Nephron (organoid): ENCODE measurements around the gene DHRS1.

Source experiments
- H3K27ac Mint-ChIP-seq, 3 experiments: 2 replicates each; pipeline ENCODE4 v1.8.0; 2020; ENCODE audit warnings: mixed read lengths in 3 of 3, mild to moderate bottlenecking in 2 of 3, moderate library complexity in 1 of 3
- H3K27me3 Mint-ChIP-seq: 2 replicates; pipeline ENCODE4 v1.8.0; 2021; ENCODE audit warnings: low read depth, mild to moderate bottlenecking, moderate library complexity, mixed read lengths
- H3K36me3 Mint-ChIP-seq: 2 replicates; pipeline ENCODE4 v1.8.0; 2020; ENCODE audit warnings: low read depth, mixed read lengths
- H3K4me1 Mint-ChIP-seq: 2 replicates; pipeline ENCODE4 v1.8.0; 2020; ENCODE audit warnings: mixed read lengths
- H3K4me3 Mint-ChIP-seq, 3 experiments: 2 replicates each; pipeline ENCODE4 v1.8.0; 2020; ENCODE audit warnings: mild to moderate bottlenecking in 3 of 3, mixed read lengths in 3 of 3, moderate library complexity in 2 of 3
- H3K9me3 Mint-ChIP-seq: 2 replicates; pipeline ENCODE4 v1.8.0; 2020; ENCODE audit warnings: mixed read lengths
- CTCF ChIP-seq, 3 experiments: fragments of 200-600 bp; sonication (generic); IDR thresholded peaks; one replicate each; pipeline ENCODE4 v1.5.0; 2021; ENCODE audit warnings: antibody characterized with exemption in 3 of 3; ENCODE audit not compliant: unreplicated experiment in 3 of 3

DHRS1 gene

GRCh38 chr14:24324024-24324423, 24.4 kb upstream of the DHRS1 start:
- Mint-ChIP-seq H3K4me1 (no peaks in the 10 kb centered on the region), H3K4me3 (no peak overlapping the region), H3K27me3 (peaks cover 8% of the 10 kb centered on the region), H3K9me3 (no peaks in the 10 kb centered on the region), H3K36me3 (no peaks in the 10 kb centered on the region), H3K27ac (no peak overlapping the region)
- TF ChIP-seq CTCF (IDR thresholded peaks at IDR 0.05; ENCODE audit: unreplicated experiment in 3 of 3): no peak

DNA sequence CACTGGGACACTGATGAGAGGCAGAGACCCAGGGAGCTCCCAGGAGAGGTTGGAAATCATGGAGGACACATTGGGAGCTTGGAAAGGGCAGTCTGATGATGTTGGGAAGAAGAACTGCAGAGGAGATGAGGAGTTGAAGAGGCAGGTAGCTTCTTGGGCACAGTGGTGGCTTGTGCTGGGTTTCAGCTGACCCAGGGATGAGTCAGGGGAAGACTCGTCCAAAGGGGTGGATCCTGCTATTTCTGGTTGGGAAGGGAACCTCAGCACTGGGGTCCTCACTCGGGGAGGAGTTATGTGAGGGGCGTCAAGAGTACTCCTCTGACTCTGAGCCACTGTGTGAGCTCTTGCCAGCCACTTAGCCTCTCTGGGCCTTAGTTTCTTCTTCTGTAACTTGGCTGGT, 23.8 kb upstream of the DHRS1 start:
- Mint-ChIP-seq H3K36me3 (no peaks in the 10 kb centered on the region), H3K27ac (no peak overlapping the region), H3K4me3 (peak overlapping the region in 1 of 3 experiments; percentile 12), H3K27me3 (peaks cover 12% of the 10 kb centered on the region), H3K9me3 (no peaks in the 10 kb centered on the region), H3K4me1 (no peaks in the 10 kb centered on the region)
- TF ChIP-seq CTCF (IDR thresholded peaks at IDR 0.05; ENCODE audit: unreplicated experiment in 3 of 3): no peak

GRCh38 chr14:24322672-24323071, 23.1 kb upstream of the DHRS1 start:
- peak overlapping the region in 1 of 3 experiments; percentile 38 for H3K27ac Mint-ChIP-seq
- no peak for TF ChIP-seq CTCF (IDR thresholded peaks at IDR 0.05; ENCODE audit: unreplicated experiment in 3 of 3)
- H3K4me1 Mint-ChIP-seq: no peaks in the 10 kb centered on the region
- no peaks in the 10 kb centered on the region for H3K36me3 Mint-ChIP-seq
- no peaks in the 10 kb centered on the region for H3K9me3 Mint-ChIP-seq
- peaks cover 12% of the 10 kb centered on the region for H3K27me3 Mint-ChIP-seq
- H3K4me3 Mint-ChIP-seq: no peak overlapping the region

DNA sequence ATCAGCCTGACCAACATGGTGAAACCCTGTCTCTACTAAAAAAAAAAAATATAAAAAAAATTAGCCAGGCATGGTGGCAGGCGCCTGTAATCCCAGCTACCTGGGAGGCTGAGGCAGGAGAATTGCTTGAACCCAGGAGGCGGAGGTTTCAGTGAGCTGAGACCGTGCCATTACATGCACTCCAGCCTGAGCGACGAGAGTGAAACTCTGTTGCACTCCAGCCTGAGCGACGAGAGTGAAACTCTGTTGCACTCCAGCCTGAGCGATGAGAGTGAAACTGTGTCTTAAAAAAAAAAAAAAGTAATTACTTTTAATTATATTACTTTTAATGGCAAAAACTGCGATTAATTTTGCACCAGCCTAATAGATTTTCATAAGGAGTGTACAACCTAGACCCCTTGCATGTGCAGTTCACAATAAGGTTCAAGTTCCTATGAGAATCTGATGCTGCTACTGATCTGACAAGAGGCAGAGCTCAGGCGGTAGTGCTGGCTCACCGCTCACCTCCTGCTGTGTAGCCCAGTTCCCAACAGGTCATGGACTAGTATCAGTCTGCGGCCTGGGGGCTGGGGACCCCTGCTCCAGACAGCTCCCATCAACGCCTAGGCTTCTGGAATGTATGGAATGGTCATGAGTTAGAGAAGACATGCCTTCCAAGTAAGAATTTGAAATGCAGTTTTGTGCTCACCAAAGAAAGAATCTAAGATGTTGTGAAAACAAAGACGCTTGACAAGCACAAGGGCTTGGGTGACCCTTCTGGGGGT, 21.8 kb upstream of the DHRS1 start:
- no peak for TF ChIP-seq CTCF (IDR thresholded peaks at IDR 0.05; ENCODE audit: unreplicated experiment in 3 of 3)
- Mint-ChIP-seq H3K27me3 (peaks cover 12% of the 10 kb centered on the region), H3K4me3 (no peak overlapping the region), H3K4me1 (no peaks in the 10 kb centered on the region), H3K27ac (no peak overlapping the region), H3K9me3 (no peaks in the 10 kb centered on the region), H3K36me3 (no peaks in the 10 kb centered on the region)

- H3K4me3 Mint-ChIP-seq: no peak overlapping the region
- H3K27ac Mint-ChIP-seq: no peak overlapping the region
- H3K27me3 Mint-ChIP-seq: peaks cover 12% of the 10 kb centered on the region
- peaks cover under 1% of the 10 kb centered on the region for H3K36me3 Mint-ChIP-seq
- H3K9me3 Mint-ChIP-seq: no peaks in the 10 kb centered on the region
- no peaks in the 10 kb centered on the region for H3K4me1 Mint-ChIP-seq
- no peak for TF ChIP-seq CTCF (IDR thresholded peaks at IDR 0.05; ENCODE audit: unreplicated experiment in 3 of 3)
Observed at GRCh38 chr14:24317141-24317928, 17.8 kb upstream of the DHRS1 start.
